NCI-H82 treated with DMSO at 0.1 percent for 48 hours (cell line): ENCODE data around the gene MAGI2.
"Not testable (repeated sequence)": the region's sequence is repeated elsewhere in the genome, so short reads cannot be mapped to it uniquely, and the experiment has no call there.

Source experiments
- DNase-seq: peaks from one replicate; lab custom pipeline; 2025; ENCODE audit not compliant: unreplicated experiment; lab: John Stamatoyannopoulos, UW

The MAGI2 gene

GRCh38 chr7:78023191-78023590, 1430.3 kb downstream of the MAGI2 start:
- DNase-seq = no peak

- DNase-seq = no peak
These were observed 1431.3 kb downstream of the MAGI2 start for GRCh38 chr7:78022165-78022564.

GRCh38 chr7:78020874-78021249, 1432.6 kb downstream of the MAGI2 start:
- peak; percentile 29 for DNase-seq

GRCh38 chr7:78020136-78020873, 1433.2 kb downstream of the MAGI2 start:
- DNase-seq = peak; percentile 33

GRCh38 chr7:78019447-78020135, 1433.9 kb downstream of the MAGI2 start:
- peak; percentile 72 for DNase-seq

GRCh38 chr7:78018641-78019446, 1434.6 kb downstream of the MAGI2 start:
- DNase-seq = no peak

- no peak for DNase-seq
These were observed 1435.8 kb downstream of the MAGI2 start for GRCh38 chr7:78017591-78018100.

- DNase-seq = no peak
These were observed 1437.8 kb downstream of the MAGI2 start for GRCh38 chr7:78015574-78016260.

- no peak for DNase-seq
These were observed 1439.1 kb downstream of the MAGI2 start for GRCh38 chr7:78014401-78014800.

GRCh38 chr7:78013386-78013785, 1440.1 kb downstream of the MAGI2 start:
- no peak for DNase-seq

- no peak for DNase-seq
These were observed 1441.8 kb downstream of the MAGI2 start for GRCh38 chr7:78011642-78012041.

GRCh38 chr7:78007231-78007630, 1446.2 kb downstream of the MAGI2 start:
- DNase-seq = no peak

GRCh38 chr7:78006063-78006755, 1447.3 kb downstream of the MAGI2 start:
- no peak for DNase-seq

- DNase-seq = no peak
These were observed 1450.8 kb downstream of the MAGI2 start for GRCh38 chr7:78002715-78003114.

- DNase-seq = no peak
These were observed 1451.4 kb downstream of the MAGI2 start for GRCh38 chr7:78002021-78002420.

- DNase-seq = not testable (repeated sequence)
These were observed 1454.3 kb downstream of the MAGI2 start for GRCh38 chr7:77999168-77999567.

GRCh38 chr7:77995717-77996116, 1457.8 kb downstream of the MAGI2 start:
- DNase-seq = no peak

GRCh38 chr7:77993838-77994237, 1459.6 kb downstream of the MAGI2 start:
- DNase-seq = no peak

GRCh38 chr7:77991656-77992055, 1461.8 kb downstream of the MAGI2 start:
- DNase-seq = no peak

GRCh38 chr7:77989981-77990566, 1463.4 kb downstream of the MAGI2 start:
- no peak for DNase-seq
